GM19099 (cell line): ENCODE data around the gene KRTAP17-1.

Experiments
- POLR2A ChIP-seq: IDR thresholded peaks from 3 replicates; pipeline ENCODE4 v1.6.1; 2011; ENCODE audit warnings: low read depth; ENCODE audit not compliant: insufficient read length; ENCODE audit errors: extremely low read depth

The KRTAP17-1 gene

GRCh38 chr17:41324180-41325075 is 8.9 kb upstream of the KRTAP17-1 start:
- no peak for TF ChIP-seq POLR2A

GRCh38 chr17:41322903-41323895 is 7.7 kb upstream of the KRTAP17-1 start:
- no peak for TF ChIP-seq POLR2A

- no peak for TF ChIP-seq POLR2A
Measured at GRCh38 chr17:41322094-41322902, 6.8 kb upstream of the KRTAP17-1 start.

DNA sequence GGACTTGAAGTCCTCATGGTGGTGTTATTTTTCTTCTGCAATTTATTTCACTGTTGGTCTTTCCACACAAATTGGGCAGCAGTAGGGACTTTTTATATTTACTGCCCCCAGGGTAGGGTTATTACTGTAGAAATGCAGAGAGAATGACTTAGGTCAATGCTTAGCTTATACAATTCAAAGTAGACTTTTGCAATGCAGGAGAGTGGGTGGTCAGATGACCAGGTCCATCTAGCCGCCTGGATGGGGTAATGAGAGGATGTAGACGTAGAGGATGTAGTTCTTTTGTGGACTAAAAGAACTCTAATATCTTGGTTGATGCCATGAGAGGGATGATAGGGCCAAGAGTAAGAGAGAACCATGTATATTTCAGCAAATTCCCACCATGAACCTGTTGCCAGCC is 2.7 kb upstream of the KRTAP17-1 start:
- no peak for TF ChIP-seq POLR2A

DNA sequence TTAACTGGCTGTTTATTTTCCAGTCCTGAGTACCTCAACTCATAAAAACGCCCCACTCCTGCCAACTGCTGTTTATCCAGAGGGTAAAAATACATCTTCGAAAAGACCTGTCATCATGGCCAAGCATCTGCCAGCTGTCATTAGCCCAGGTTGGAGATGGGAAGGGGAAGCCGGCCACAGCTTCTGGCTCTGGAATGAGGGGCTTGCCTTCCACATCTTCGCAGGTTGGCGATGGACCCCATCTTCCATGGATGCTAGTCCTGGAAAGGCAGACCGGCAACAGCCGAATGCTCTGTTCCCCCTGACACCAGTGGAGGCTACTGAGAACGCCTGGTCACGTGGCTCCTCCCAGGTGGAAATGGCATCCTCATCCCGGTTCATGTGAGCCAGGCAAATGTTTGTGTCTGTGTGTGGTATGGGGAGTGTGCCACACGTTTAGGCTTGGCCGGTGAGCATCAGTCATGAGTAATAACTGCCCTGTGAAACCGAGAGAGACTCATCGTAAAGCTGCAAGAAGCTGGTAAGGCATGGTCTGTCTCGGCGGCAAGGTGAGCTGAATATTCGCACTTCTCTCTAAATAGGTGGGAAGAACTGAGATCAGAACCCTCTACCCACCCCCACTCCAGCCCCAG is 420 bp upstream of the KRTAP17-1 start:
- no peak for TF ChIP-seq POLR2A

DNA sequence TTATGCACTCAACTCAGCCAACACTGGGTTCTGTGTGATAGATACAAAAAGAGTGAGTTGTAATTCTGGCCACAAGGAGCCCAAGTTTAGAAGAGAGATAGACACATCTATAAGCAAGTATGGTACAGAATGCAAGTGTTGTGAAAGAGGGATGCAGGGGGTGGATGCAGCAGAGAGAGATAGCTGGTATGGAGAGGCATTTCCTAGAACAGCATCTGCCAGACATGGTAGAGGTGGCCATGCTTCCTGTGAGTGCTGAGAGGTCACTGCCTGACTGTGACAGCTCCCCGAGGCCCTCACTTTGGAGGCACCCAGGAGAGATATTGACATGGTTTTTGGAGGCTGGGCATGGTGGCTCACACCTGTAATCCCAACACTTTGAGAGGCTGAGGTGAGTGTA is 4.4 kb downstream of the KRTAP17-1 start:
- no peak for TF ChIP-seq POLR2A

DNA sequence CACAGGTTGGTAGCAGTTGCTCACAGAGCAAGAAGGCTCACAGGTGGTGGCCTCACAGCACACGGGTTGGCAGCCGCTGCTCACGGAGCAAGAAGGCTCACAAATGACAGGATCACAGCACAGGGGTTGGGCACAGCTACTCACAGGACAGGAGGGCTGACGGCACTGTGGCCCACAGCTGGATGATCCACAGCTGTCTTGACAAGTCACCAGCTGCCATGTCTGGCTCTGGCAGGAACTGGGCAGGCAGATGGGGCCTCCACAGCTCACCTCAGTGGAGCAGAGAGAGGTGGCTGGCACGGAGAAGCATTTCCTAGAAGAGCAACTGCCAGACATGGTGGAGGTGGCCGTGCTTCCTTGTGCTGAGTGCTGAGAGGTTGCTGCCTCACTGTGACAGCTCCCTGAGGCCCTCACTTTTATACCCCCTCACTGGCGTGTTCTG is 6.6 kb downstream of the KRTAP17-1 start, which contains the start of gene KRTAP16-1:
TSS of gene KRTAP16-1 (minus strand) at position 392 of the 442 bp plus-strand sequence. CDS start at position 336, 56 bp downstream.
- TF ChIP-seq POLR2A, result no peak

DNA sequence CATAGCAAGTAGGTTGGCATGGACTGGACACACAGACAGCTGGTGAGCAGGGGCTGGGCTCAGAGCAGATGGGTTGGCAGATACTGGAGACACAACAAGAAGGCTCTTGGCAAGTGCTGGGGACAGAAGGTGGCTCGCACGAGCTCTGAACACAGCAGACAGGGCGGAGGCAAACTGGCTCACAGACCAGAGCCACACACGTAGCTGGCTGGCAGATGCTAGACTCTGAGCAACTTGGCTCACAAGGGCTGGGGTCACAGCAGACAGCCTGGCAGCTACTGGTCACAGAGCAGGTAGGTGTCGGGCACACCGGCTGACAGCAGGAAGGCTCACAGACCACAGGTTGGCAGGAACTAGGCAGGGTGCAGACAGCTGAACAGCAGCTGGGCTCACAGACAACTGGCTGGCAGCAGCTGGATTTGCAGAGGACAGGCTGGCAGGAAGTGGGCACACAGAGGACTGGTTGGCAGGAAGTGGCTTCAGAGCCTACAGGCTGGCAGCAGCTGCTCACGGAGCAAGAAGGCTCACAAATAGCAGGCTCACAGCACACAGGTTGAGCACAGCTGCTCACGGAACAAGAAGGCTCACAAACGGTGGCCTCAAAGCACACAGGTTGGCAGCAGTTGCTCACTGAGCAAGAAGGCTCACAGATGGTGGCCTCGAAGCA is 7.1 kb downstream of the KRTAP17-1 start:
- no peak for TF ChIP-seq POLR2A

DNA sequence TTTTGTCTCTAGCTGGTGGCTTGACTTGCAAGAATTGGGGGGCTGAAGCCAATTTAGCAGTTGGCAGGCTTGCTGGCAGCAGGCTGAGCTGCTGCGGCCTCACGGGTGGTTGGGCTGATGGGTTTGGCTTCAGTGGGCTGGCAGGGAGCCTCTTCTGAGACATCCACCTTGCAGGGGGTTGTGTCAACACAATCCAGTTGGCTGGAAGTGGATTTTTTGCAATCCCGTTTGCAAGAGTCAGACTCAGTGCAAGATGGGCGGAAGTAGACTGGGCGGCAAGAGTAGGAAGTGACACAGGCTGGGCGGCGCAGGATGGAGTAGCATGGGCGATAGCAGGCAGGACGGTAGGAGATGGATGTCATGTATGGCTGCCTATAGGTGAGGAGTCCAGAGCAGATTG is 7.9 kb downstream of the KRTAP17-1 start:
- no peak for TF ChIP-seq POLR2A

GRCh38 chr17:41304091-41304490 is 11.4 kb downstream of the KRTAP17-1 start:
- no peak for TF ChIP-seq POLR2A

- TF ChIP-seq POLR2A, result no peak
Measured at GRCh38 chr17:41302981-41303380, 12.5 kb downstream of the KRTAP17-1 start.

- TF ChIP-seq POLR2A, result no peak
Measured at GRCh38 chr17:41301916-41302901, 13.3 kb downstream of the KRTAP17-1 start, which contains the start of gene KRTAP29-1. TSS of gene KRTAP29-1 (minus strand) at chr17:41302851. CDS start at chr17:41302851, 0 bp downstream.
